Lung (tissue), 12 donors: ENCODE measurements around the gene ARHGAP35. TPM values are rescaled to one million over a fixed set of nuclear protein-coding genes. Genes with fewer than 3 reads are reported as not detected.

Source experiments
- ATAC-seq: fragments of 200-7000 bp; cut with Tn5 transposase; one replicate; pipeline ENCODE4 v1.9.1; 2020; ENCODE audit warnings: moderate number of reproducible peaks; ENCODE audit not compliant: insufficient read depth, low FRiP score
- DNase-seq, 3 donors: peaks; one replicate each; pipeline ENCODE4 v3.0.0-alpha.2; 2013 to 2017
- H3K27ac ChIP-seq, 2 donors: one replicate each; pipeline ENCODE4 v1.5.1; 2013; ENCODE audit warnings: mild to moderate bottlenecking in 2 of 2, moderate library complexity in 2 of 2, control low read depth in 1 of 2, inconsistent platforms in 1 of 2, low read depth in 1 of 2, low read length in 1 of 2
- H3K27me3 ChIP-seq, 3 donors: one replicate each; pipeline ENCODE4 v1.5.1; 2013; ENCODE audit warnings: low read length in 2 of 3; ENCODE audit not compliant: control insufficient read depth in 3 of 3, insufficient read depth in 3 of 3
- H3K36me3 ChIP-seq, 4 donors: one replicate each; pipeline ENCODE4 v1.5.1; 2013; ENCODE audit warnings: low read length in 4 of 4, mild to moderate bottlenecking in 1 of 4, moderate library complexity in 1 of 4; ENCODE audit not compliant: control insufficient read depth in 4 of 4, insufficient read depth in 4 of 4
- H3K4me1 ChIP-seq, 5 donors: one replicate each; pipeline ENCODE4 v1.5.1; 2013; ENCODE audit warnings: low read length in 5 of 5, mild to moderate bottlenecking in 2 of 5, moderate library complexity in 1 of 5; ENCODE audit not compliant: control insufficient read depth in 5 of 5, insufficient read depth in 5 of 5
- H3K4me3 ChIP-seq: one replicate; pipeline ENCODE4 v1.5.1; 2013; ENCODE audit warnings: mild to moderate bottlenecking, control low read depth, moderate library complexity
- H3K9ac ChIP-seq, 2 donors: one replicate each; pipeline ENCODE4 v1.5.1; 2013; ENCODE audit warnings: low read length in 2 of 2, control low read depth in 1 of 2; ENCODE audit not compliant: insufficient read depth in 1 of 2
- H3K9me3 ChIP-seq, 4 donors: one replicate each; pipeline ENCODE4 v1.5.1; 2013; ENCODE audit warnings: low read length in 3 of 4, mild to moderate bottlenecking in 1 of 4, moderate library complexity in 1 of 4; ENCODE audit not compliant: control insufficient read depth in 4 of 4, insufficient read depth in 3 of 4
- CTCF ChIP-seq: IDR thresholded peaks from 2 replicates; pipeline ENCODE4 v1.5.1; 2012; ENCODE audit warnings: mild to moderate bottlenecking; ENCODE audit errors: control extremely low read depth, extremely low read depth
- WGBS, 2 donors: extraction: QIAGEN DNeasy Blood & Tissue Kit; methylation state at CpG; one replicate each; pipeline ENCODE4 v1.1.7; 2013; 5-methylcytosine and 5-hydroxymethylcytosine counted together
- polyA plus RNA-seq, 2 donors: library from polyadenylated mRNA; stranded (reverse); fragments of 200-250 nt; gene quantifications; one replicate each; pipeline ENCODE4 v1.2.1, GENCODE V29; 2013
- total RNA-seq, 2 donors: library from RNA; depleted of rRNA in 1 of 2; stranded (reverse); fragments of >200 nt in 1 of 2; gene quantifications; one replicate each; pipeline ENCODE4 v1.2.1, GENCODE V29; 2014 to 2021
- donor health status: control.
- donor health status: control.
- donor health status: Bipolar disorder and iron deficiency.
- donor health status: healthy.
- donor health status: DM: yes; HTN: yes; CAD: no.

The ARHGAP35 gene
- total and polyA plus RNA-seq, 4 donors = 12.2 to 53.5 (median 36.5) TPM

GRCh38 chr19:46828484-46828883, 32.3 kb upstream of the ARHGAP35 start:
- Histone ChIP-seq H3K9ac (no peak overlapping the region), H3K36me3 (no peaks in the 10 kb centered on the region), H3K27me3 (no peaks in the 10 kb centered on the region), H3K27ac (no peak overlapping the region), H3K9me3 (no peaks in the 10 kb centered on the region), H3K4me3 (no peak overlapping the region), H3K4me1 (peaks cover 0 to 3% (median 0%) of the 10 kb centered on the region in 5 donors)
- ATAC-seq (no peak), DNase-seq (no peak)
- no peak for TF ChIP-seq CTCF
- 86 to 87% methylated on average over 5 of the region's 5 CpGs for WGBS, 2 donors

GRCh38 chr19:46830864-46831263, 29.9 kb upstream of the ARHGAP35 start:
- no peak overlapping the region for H3K4me3 ChIP-seq
- TF ChIP-seq CTCF = no peak
- WGBS, 2 donors = 92 to 95% methylated on average over 2 of the region's 2 CpGs
- H3K36me3 ChIP-seq = no peaks in the 10 kb centered on the region
- ATAC-seq (no peak), DNase-seq (no peak)
- peaks cover 0 to 3% (median 0%) of the 10 kb centered on the region in 5 donors for H3K4me1 ChIP-seq
- no peak overlapping the region for H3K9ac ChIP-seq
- no peaks in the 10 kb centered on the region for H3K27me3 ChIP-seq
- no peaks in the 10 kb centered on the region for H3K9me3 ChIP-seq
- H3K27ac ChIP-seq = no peak overlapping the region

- Histone ChIP-seq H3K9me3 (no peaks in the 10 kb centered on the region), H3K4me3 (no peak overlapping the region), H3K36me3 (peaks cover 5 to 17% (median 6%) of the 10 kb centered on the region in 4 donors), H3K9ac (no peak overlapping the region), H3K27ac (no peak overlapping the region), H3K27me3 (no peaks in the 10 kb centered on the region), H3K4me1 (peaks cover 0 to 4% (median 0%) of the 10 kb centered on the region in 5 donors)
- no peak for TF ChIP-seq CTCF
- no peak for ATAC-seq
- 85 to 90% methylated on average over 5 of the region's 5 CpGs for WGBS, 2 donors
- no peak for DNase-seq
Observed at GRCh38 chr19:46834121-46834520, 26.7 kb upstream of the ARHGAP35 start.

- 93 to 96% methylated on average over 6 of the region's 6 CpGs for WGBS, 2 donors
Observed at GRCh38 chr19:46834984-46835383, 25.8 kb upstream of the ARHGAP35 start.

More at GRCh38 chr19:46834984-46835383, 25.8 kb upstream of the ARHGAP35 start:
- H3K27me3 ChIP-seq = no peaks in the 10 kb centered on the region
- H3K27ac ChIP-seq = no peak overlapping the region
- no peak overlapping the region for H3K4me3 ChIP-seq
- ATAC-seq (no peak), DNase-seq (no peak)
- peaks cover 0 to 3% (median 0%) of the 10 kb centered on the region in 5 donors for H3K4me1 ChIP-seq
- no peak overlapping the region for H3K9ac ChIP-seq
- TF ChIP-seq CTCF = no peak
- H3K36me3 ChIP-seq = peaks cover 7 to 23% (median 8%) of the 10 kb centered on the region in 4 donors
- no peaks in the 10 kb centered on the region for H3K9me3 ChIP-seq
